Measurements from ENCODE around the gene CITED4.

Gene CITED4

GRCh38 chr1:40833979-40834378 lies 28.2 kb downstream of the CITED4 start:
- Histone ChIP-seq H2BK15ac (replicated peaks; ENCODE audit: low read depth) (no peak overlapping the region), H2AK5ac (ENCODE audit: low read length) (no peak overlapping the region), H3K79me1 (ENCODE audit: low read length) (no peaks in the 10 kb centered on the region), H4K8ac (ENCODE audit: low read depth, low read length) (no peak overlapping the region), H3K4me2 (ENCODE audit: low read length) (no peak overlapping the region), H3K56ac (ENCODE audit: low read length) (no peak overlapping the region), H3K36me3 (ENCODE audit: control insufficient read depth, insufficient read depth, low read length) (no peaks in the 10 kb centered on the region), H3K27ac (ENCODE audit: low read depth, low read length) (no peak overlapping the region), H3K4me3 (ENCODE audit: low read length) (no peak overlapping the region), H4K5ac (ENCODE audit: low read length) (no peak overlapping the region), H3K9ac (ENCODE audit: low read length) (no peak overlapping the region), H2BK5ac (ENCODE audit: low read length) (no peak overlapping the region), H3K4ac (ENCODE audit: low read depth, low read length) (no peak overlapping the region), H3K79me2 (ENCODE audit: control insufficient read depth, insufficient read depth, low read length) (no peaks in the 10 kb centered on the region), H3K4me1 (ENCODE audit: control insufficient read depth, low read depth, low read length) (peaks cover under 1% of the 10 kb centered on the region), H3K23ac (ENCODE audit: low read length) (no peak overlapping the region), H2BK120ac (ENCODE audit: low read depth, low read length) (no peak overlapping the region), H3K27me3 (ENCODE audit: insufficient read depth, low read length, poor library complexity) (no peaks in the 10 kb centered on the region), H3K18ac (ENCODE audit: low read length) (no peak overlapping the region)
- WGBS (ENCODE audit: extremely low coverage, insufficient coverage, low lambda C conversion rate): no CpG with 5 or more reads among the region's 1 CpG
- no peak for DNase-seq

- Histone ChIP-seq H4K8ac (ENCODE audit: low read depth, low read length) (no peak overlapping the region), H3K23ac (ENCODE audit: low read length) (no peak overlapping the region), H3K4me3 (ENCODE audit: low read length) (no peak overlapping the region), H3K9ac (ENCODE audit: low read length) (no peak overlapping the region), H3K36me3 (ENCODE audit: control insufficient read depth, insufficient read depth, low read length) (no peaks in the 10 kb centered on the region), H2BK5ac (ENCODE audit: low read length) (no peak overlapping the region), H2BK120ac (ENCODE audit: low read depth, low read length) (no peak overlapping the region), H3K4me2 (ENCODE audit: low read length) (no peak overlapping the region), H3K79me2 (ENCODE audit: control insufficient read depth, insufficient read depth, low read length) (no peaks in the 10 kb centered on the region), H3K79me1 (ENCODE audit: low read length) (no peaks in the 10 kb centered on the region), H3K4ac (ENCODE audit: low read depth, low read length) (no peak overlapping the region), H3K56ac (ENCODE audit: low read length) (no peak overlapping the region), H3K18ac (ENCODE audit: low read length) (no peak overlapping the region), H3K27ac (ENCODE audit: low read depth, low read length) (no peak overlapping the region), H2BK15ac (replicated peaks; ENCODE audit: low read depth) (no peak overlapping the region), H3K4me1 (ENCODE audit: control insufficient read depth, low read depth, low read length) (no peaks in the 10 kb centered on the region), H3K27me3 (ENCODE audit: insufficient read depth, low read length, poor library complexity) (no peaks in the 10 kb centered on the region), H2AK5ac (ENCODE audit: low read length) (no peak overlapping the region), H4K5ac (ENCODE audit: low read length) (no peak overlapping the region)
- DNase-seq: no peak
- no CpG with 5 or more reads among the region's 22 CpGs for WGBS (ENCODE audit: extremely low coverage, insufficient coverage, low lambda C conversion rate)
Measured at GRCh38 chr1:40831001-40831732, 31.0 kb downstream of the CITED4 start.

DNA sequence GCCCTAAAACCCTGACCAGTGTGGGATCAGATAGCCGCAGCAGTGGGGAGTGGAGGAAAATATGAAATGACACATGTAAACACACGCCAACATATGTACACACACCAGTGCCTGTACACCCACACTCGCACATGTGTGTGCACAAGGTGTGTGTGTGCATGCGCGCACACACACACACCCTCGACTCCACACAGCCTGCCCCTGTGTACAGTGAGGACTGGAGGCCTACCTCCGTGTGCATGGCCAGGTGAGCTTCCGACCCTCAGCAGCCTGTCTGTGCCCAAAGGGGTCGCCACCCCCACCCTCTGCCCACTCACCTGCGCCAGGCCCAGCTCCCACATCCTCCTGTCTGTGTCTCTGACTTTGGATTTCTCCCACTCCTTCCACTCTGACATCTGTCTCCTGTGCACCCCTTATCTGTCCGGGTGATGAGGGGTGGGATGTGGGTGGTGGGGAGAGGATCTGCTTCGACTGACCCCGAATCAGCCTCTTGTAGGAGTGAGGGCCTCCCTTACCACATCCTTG lies 31.7 kb downstream of the CITED4 start:
- Histone ChIP-seq H2BK120ac (ENCODE audit: low read depth, low read length) (no peak overlapping the region), H3K56ac (ENCODE audit: low read length) (no peak overlapping the region), H4K8ac (ENCODE audit: low read depth, low read length) (no peak overlapping the region), H3K27ac (ENCODE audit: low read depth, low read length) (no peak overlapping the region), H2AK5ac (ENCODE audit: low read length) (no peak overlapping the region), H3K9ac (ENCODE audit: low read length) (no peak overlapping the region), H2BK5ac (ENCODE audit: low read length) (no peak overlapping the region), H2BK15ac (replicated peaks; ENCODE audit: low read depth) (no peak overlapping the region), H3K27me3 (ENCODE audit: insufficient read depth, low read length, poor library complexity) (no peaks in the 10 kb centered on the region), H3K4me3 (ENCODE audit: low read length) (no peak overlapping the region), H3K4ac (ENCODE audit: low read depth, low read length) (no peak overlapping the region), H3K4me1 (ENCODE audit: control insufficient read depth, low read depth, low read length) (no peaks in the 10 kb centered on the region), H3K36me3 (ENCODE audit: control insufficient read depth, insufficient read depth, low read length) (no peaks in the 10 kb centered on the region), H3K79me2 (ENCODE audit: control insufficient read depth, insufficient read depth, low read length) (no peaks in the 10 kb centered on the region), H3K79me1 (ENCODE audit: low read length) (no peaks in the 10 kb centered on the region), H3K4me2 (ENCODE audit: low read length) (no peak overlapping the region), H3K18ac (ENCODE audit: low read length) (no peak overlapping the region), H3K23ac (ENCODE audit: low read length) (no peak overlapping the region), H4K5ac (ENCODE audit: low read length) (no peak overlapping the region)
- WGBS (ENCODE audit: extremely low coverage, insufficient coverage, low lambda C conversion rate): no CpG with 5 or more reads among the region's 13 CpGs
- no peak for DNase-seq

GRCh38 chr1:40829631-40830245 lies 32.4 kb downstream of the CITED4 start:
- H3K4me1 ChIP-seq (ENCODE audit: control insufficient read depth, low read depth, low read length): peaks cover 2% of the 10 kb centered on the region
- no peak overlapping the region for H3K56ac ChIP-seq (ENCODE audit: low read length)
- no peak overlapping the region for H2BK5ac ChIP-seq (ENCODE audit: low read length)
- no peak overlapping the region for H3K23ac ChIP-seq (ENCODE audit: low read length)
- no peaks in the 10 kb centered on the region for H3K79me2 ChIP-seq (ENCODE audit: control insufficient read depth, insufficient read depth, low read length)
- H3K4me3 ChIP-seq (ENCODE audit: low read length): no peak overlapping the region
- H4K8ac ChIP-seq (ENCODE audit: low read depth, low read length): no peak overlapping the region
- no peak for DNase-seq
- no peak overlapping the region for H4K5ac ChIP-seq (ENCODE audit: low read length)
- H3K36me3 ChIP-seq (ENCODE audit: control insufficient read depth, insufficient read depth, low read length): no peaks in the 10 kb centered on the region
- no peak overlapping the region for H3K4me2 ChIP-seq (ENCODE audit: low read length)
- H3K9ac ChIP-seq (ENCODE audit: low read length): no peak overlapping the region
- H3K4ac ChIP-seq (ENCODE audit: low read depth, low read length): no peak overlapping the region
- no peaks in the 10 kb centered on the region for H3K79me1 ChIP-seq (ENCODE audit: low read length)
- no peak overlapping the region for H2BK15ac ChIP-seq (replicated peaks; ENCODE audit: low read depth)
- H3K27me3 ChIP-seq (ENCODE audit: insufficient read depth, low read length, poor library complexity): no peaks in the 10 kb centered on the region
- no peak overlapping the region for H3K18ac ChIP-seq (ENCODE audit: low read length)
- H2BK120ac ChIP-seq (ENCODE audit: low read depth, low read length): no peak overlapping the region
- WGBS (ENCODE audit: extremely low coverage, insufficient coverage, low lambda C conversion rate): no CpG with 5 or more reads among the region's 14 CpGs
- no peak overlapping the region for H3K27ac ChIP-seq (ENCODE audit: low read depth, low read length)
- no peak overlapping the region for H2AK5ac ChIP-seq (ENCODE audit: low read length)

DNA sequence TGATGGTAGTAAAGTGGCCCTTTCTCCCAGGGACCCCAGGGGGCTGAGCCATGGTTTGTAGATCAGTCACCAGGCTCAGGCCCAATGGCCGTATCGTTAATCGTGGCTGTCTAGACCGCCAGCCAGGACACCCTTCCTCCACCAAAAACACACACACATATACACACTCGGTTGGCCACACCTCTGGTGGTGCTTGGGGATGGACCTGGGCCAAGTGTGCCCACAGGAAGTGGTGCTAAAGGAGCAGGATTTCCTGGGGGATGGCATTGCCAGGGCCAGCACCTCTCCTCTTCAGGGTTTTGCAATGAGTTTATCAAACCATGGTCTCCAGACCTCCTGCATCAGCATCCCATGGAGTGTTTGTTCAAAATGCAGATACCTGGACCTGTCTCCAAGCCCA lies 36.2 kb downstream of the CITED4 start:
- no peaks in the 10 kb centered on the region for H3K79me1 ChIP-seq (ENCODE audit: low read length)
- H3K79me2 ChIP-seq (ENCODE audit: control insufficient read depth, insufficient read depth, low read length): no peaks in the 10 kb centered on the region
- H3K4me1 ChIP-seq (ENCODE audit: control insufficient read depth, low read depth, low read length): peaks cover 4% of the 10 kb centered on the region
- no peak overlapping the region for H3K9ac ChIP-seq (ENCODE audit: low read length)
- H4K5ac ChIP-seq (ENCODE audit: low read length): no peak overlapping the region
- no peak overlapping the region for H2BK15ac ChIP-seq (replicated peaks; ENCODE audit: low read depth)
- DNase-seq: no peak
- H3K18ac ChIP-seq (ENCODE audit: low read length): peak overlapping the region; percentile 2
- no CpG with 5 or more reads among the region's 5 CpGs for WGBS (ENCODE audit: extremely low coverage, insufficient coverage, low lambda C conversion rate)
- H3K23ac ChIP-seq (ENCODE audit: low read length): no peak overlapping the region
- no peaks in the 10 kb centered on the region for H3K27me3 ChIP-seq (ENCODE audit: insufficient read depth, low read length, poor library complexity)
- H2BK5ac ChIP-seq (ENCODE audit: low read length): no peak overlapping the region
- no peak overlapping the region for H3K27ac ChIP-seq (ENCODE audit: low read depth, low read length)
- H3K4me3 ChIP-seq (ENCODE audit: low read length): no peak overlapping the region
- no peak overlapping the region for H2AK5ac ChIP-seq (ENCODE audit: low read length)
- H3K56ac ChIP-seq (ENCODE audit: low read length): peak overlapping the region; percentile 63
- H3K36me3 ChIP-seq (ENCODE audit: control insufficient read depth, insufficient read depth, low read length): no peaks in the 10 kb centered on the region
- no peak overlapping the region for H2BK120ac ChIP-seq (ENCODE audit: low read depth, low read length)
- H3K4me2 ChIP-seq (ENCODE audit: low read length): no peak overlapping the region
- H4K8ac ChIP-seq (ENCODE audit: low read depth, low read length): no peak overlapping the region
- H3K4ac ChIP-seq (ENCODE audit: low read depth, low read length): no peak overlapping the region

Data from mesendoderm (in vitro differentiated cells).